Liver (tissue), 9 donors: Measurements from ENCODE around the gene SLC25A26. TPM values are rescaled to one million over a fixed set of nuclear protein-coding genes. Genes with fewer than 3 reads are reported as not detected.

Experiments used
- DNase-seq: peaks from one replicate; pipeline ENCODE4 v3.0.0-alpha.2; 2017; ENCODE audit warnings: low spot score
- H3K27ac ChIP-seq, 2 donors: one replicate each; pipeline ENCODE4 v1.7.0; 2013; ENCODE audit warnings: inconsistent platforms in 2 of 2, low read length in 2 of 2, control low read depth in 1 of 2, low read depth in 1 of 2, mild to moderate bottlenecking in 1 of 2
- H3K27me3 ChIP-seq, 4 donors: one replicate each; pipeline versions ENCODE4 v1.6.1 to v1.7.0; 2013; ENCODE audit warnings: low read length in 3 of 4, inconsistent platforms in 1 of 4, mild to moderate bottlenecking in 1 of 4, moderate library complexity in 1 of 4; ENCODE audit not compliant: control insufficient read depth in 4 of 4, insufficient read depth in 4 of 4
- H3K36me3 ChIP-seq, 4 donors: one replicate each; pipeline versions ENCODE4 v1.6.1 to v1.7.0; 2013; ENCODE audit warnings: low read length in 3 of 4, mild to moderate bottlenecking in 3 of 4, low read depth in 1 of 4, moderate library complexity in 1 of 4; ENCODE audit not compliant: control insufficient read depth in 4 of 4, insufficient read depth in 3 of 4
- H3K4me1 ChIP-seq, 4 donors: one replicate each; pipeline versions ENCODE4 v1.6.1 to v1.7.0; 2013; ENCODE audit warnings: low read length in 3 of 4, mild to moderate bottlenecking in 3 of 4, moderate library complexity in 1 of 4; ENCODE audit not compliant: control insufficient read depth in 4 of 4, insufficient read depth in 4 of 4
- H3K4me3 ChIP-seq, 3 donors: one replicate each; pipeline versions ENCODE4 v1.6.1 to v1.7.0; 2013; ENCODE audit warnings: low read length in 3 of 3, control low read depth in 1 of 3, low read depth in 1 of 3, mild to moderate bottlenecking in 1 of 3
- H3K9ac ChIP-seq, 2 donors: one replicate each; pipeline ENCODE4 v1.7.0; 2013; ENCODE audit warnings: low read length in 2 of 2, mild to moderate bottlenecking in 2 of 2, moderate library complexity in 2 of 2, control low read depth in 1 of 2, low read depth in 1 of 2
- H3K9me3 ChIP-seq, 4 donors: one replicate each; pipeline versions ENCODE4 v1.6.1 to v1.7.0; 2013; ENCODE audit warnings: low read length in 3 of 4; ENCODE audit not compliant: control insufficient read depth in 4 of 4
- EGR1 ChIP-seq, 2 donors: IDR thresholded peaks; 2 replicates each; pipeline ENCODE4 v1.6.1; 2016 to 2018; ENCODE audit warnings: antibody characterized with exemption in 2 of 2, low read depth in 2 of 2
- FOXA1 ChIP-seq: IDR thresholded peaks from 2 replicates; pipeline ENCODE4 v1.6.1; 2016; ENCODE audit warnings: antibody characterized with exemption
- FOXA2 ChIP-seq: IDR thresholded peaks from 2 replicates; pipeline ENCODE4 v1.6.1; 2016; ENCODE audit warnings: antibody characterized with exemption
- GABPA ChIP-seq, 2 donors: IDR thresholded peaks in 1 of 2; conservative IDR thresholded peaks in 1 of 2; 2 replicates each; pipeline ENCODE4 v1.6.1; 2016; ENCODE audit warnings: antibody characterized with exemption in 2 of 2, mild to moderate bottlenecking in 1 of 2, moderate library complexity in 1 of 2
- HNF4A ChIP-seq, 2 donors: conservative IDR thresholded peaks; 2 replicates each; pipeline ENCODE4 v1.6.1; 2016; ENCODE audit warnings: antibody characterized with exemption in 2 of 2, mild to moderate bottlenecking in 2 of 2
- HNF4G ChIP-seq: IDR thresholded peaks from 2 replicates; pipeline ENCODE4 v1.6.1; 2016; ENCODE audit warnings: antibody characterized with exemption
- NR2F2 ChIP-seq: IDR thresholded peaks from 2 replicates; pipeline ENCODE4 v1.6.1; 2016; ENCODE audit warnings: antibody characterized with exemption
- RAD21 ChIP-seq, 2 donors: IDR thresholded peaks; 2 replicates each; pipeline ENCODE4 v1.6.1; 2016; ENCODE audit warnings: antibody characterized with exemption in 2 of 2, mild to moderate bottlenecking in 2 of 2
- RXRA ChIP-seq, 2 donors: IDR thresholded peaks; 2 replicates each; pipeline ENCODE4 v1.6.1; 2017 to 2018; ENCODE audit warnings: antibody characterized with exemption in 2 of 2, mild to moderate bottlenecking in 1 of 2
- SP1 ChIP-seq: IDR thresholded peaks from 2 replicates; pipeline ENCODE4 v1.6.1; 2018; ENCODE audit warnings: antibody characterized with exemption, mild to moderate bottlenecking
- TAF1 ChIP-seq: conservative IDR thresholded peaks from 2 replicates; pipeline ENCODE4 v1.6.1; 2016; ENCODE audit warnings: antibody characterized with exemption, mild to moderate bottlenecking
- YY1 ChIP-seq: IDR thresholded peaks from 2 replicates; pipeline ENCODE4 v1.6.1; 2016; ENCODE audit warnings: antibody characterized with exemption, mild to moderate bottlenecking
- WGBS: extraction: QIAGEN DNeasy Blood & Tissue Kit; methylation state at CpG from one replicate; pipeline ENCODE4 v1.1.7; 2013; 5-methylcytosine and 5-hydroxymethylcytosine counted together
- polyA plus RNA-seq, 2 donors: library from polyadenylated mRNA; stranded (reverse) in 1 of 2; unstranded in 1 of 2; fragments of 200-250 nt in 1 of 2; fragments of >200 nt in 1 of 2; fragmentation: Nextera tagmentation in 1 of 2; extraction: Ambion mirVana in 1 of 2; gene quantifications; one replicate each; pipeline versions ENCODE4 v1.2.1 to v1.2.3, GENCODE V29; 2013 to 2015
- total RNA-seq, 2 donors: library from RNA; depleted of rRNA; stranded (reverse); fragments of >200 nt; gene quantifications; one replicate each; pipeline ENCODE4 v1.2.3, GENCODE V29; 2014
- TF ChIP-seq, protein P1 (sequence below): fragments of 150-350 bp; IDR thresholded peaks from 2 replicates; pipeline ENCODE4 v1.5.1; 2017; ENCODE audit warnings: improper control_type of control experiment, low read depth, low read length; ENCODE audit not compliant: missing input control
- TF ChIP-seq, protein P2 (sequence below): IDR thresholded peaks from 2 replicates; pipeline ENCODE4 v1.6.1; 2016; ENCODE audit warnings: antibody characterized with exemption, mild to moderate bottlenecking
- TF ChIP-seq, protein P3 (sequence below): IDR thresholded peaks from 2 replicates; pipeline ENCODE4 v1.6.1; 2016; ENCODE audit warnings: antibody characterized with exemption
- TF ChIP-seq, protein P4 (sequence below): IDR thresholded peaks from 2 replicates; pipeline ENCODE4 v1.6.1; 2016; ENCODE audit warnings: antibody characterized with exemption
- donor health status: healthy.
- donor health status: healthy.
- donor health status: healthy.
- donor health status: healthy.
- donor health status: healthy.

Gene SLC25A26
- total and polyA plus RNA-seq, 4 donors, result 9.9 to 21.6 (median 12.8) TPM

DNA sequence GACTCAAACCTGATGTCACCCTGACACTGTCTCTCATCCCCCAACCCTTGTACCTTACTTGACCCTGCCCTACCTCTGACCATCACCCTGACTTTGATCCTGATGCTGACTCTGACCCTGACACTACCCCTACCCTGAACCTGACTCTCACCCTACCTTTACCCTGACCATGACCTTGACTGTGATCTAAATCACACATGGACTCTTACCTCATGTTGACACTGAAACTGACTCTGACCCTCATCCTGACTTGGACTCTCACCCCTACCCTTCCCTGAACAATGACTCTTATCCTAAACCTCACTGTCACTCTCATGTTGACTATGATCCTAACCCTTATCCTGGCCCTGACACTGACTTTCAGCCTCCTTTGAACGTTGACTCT, 21.7 kb upstream of the SLC25A26 start:
- no peak overlapping the region for H3K9ac ChIP-seq
- no peak overlapping the region for H3K4me3 ChIP-seq
- no peaks in the 10 kb centered on the region for H3K36me3 ChIP-seq
- TF ChIP-seq RXRA (IDR thresholded peaks at IDR 0.05), result peak; percentile 47 to 64
- peak; percentile 25 for TF ChIP-seq HNF4G
- peak; percentile 55 to 72 for TF ChIP-seq HNF4A (conservative IDR thresholded peaks at IDR 0.05)
- no peak for TF ChIP-seq GABPA (IDR thresholded peaks at IDR 0.05 in 1 of 2, conservative IDR thresholded peaks at IDR 0.05 in 1 of 2)
- peak; percentile 18 for TF ChIP-seq NR2F2
- no peak for DNase-seq
- H3K27me3 ChIP-seq, result no peaks in the 10 kb centered on the region
- no peaks in the 10 kb centered on the region for H3K9me3 ChIP-seq
- H3K4me1 ChIP-seq, result peaks cover 0 to 9% (median 5%) of the 10 kb centered on the region in 4 donors
- 22% methylated on average over 1 of the region's 1 CpG for WGBS
- no peak overlapping the region for H3K27ac ChIP-seq

DNA sequence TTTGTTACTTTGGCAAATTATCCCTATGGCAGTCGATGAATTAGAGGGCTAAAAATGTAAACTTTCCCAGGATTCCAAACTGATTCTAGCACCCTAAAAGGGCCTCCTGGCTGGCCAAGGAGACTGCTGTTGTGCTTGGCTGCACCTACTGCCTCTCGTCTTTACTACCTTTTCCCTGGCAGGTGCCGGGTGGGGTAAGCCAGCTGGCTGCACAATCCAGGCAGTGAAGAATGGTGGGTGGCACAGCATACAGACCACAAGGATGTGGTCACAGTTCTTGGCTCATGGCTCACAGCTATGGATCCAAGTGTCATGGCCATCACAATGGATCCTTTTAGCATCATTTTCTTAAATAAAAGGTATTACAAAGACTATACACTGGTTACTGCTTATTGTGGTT, 20.7 kb upstream of the SLC25A26 start:
- Histone ChIP-seq H3K36me3 (no peaks in the 10 kb centered on the region), H3K4me3 (no peak overlapping the region), H3K9ac (no peak overlapping the region), H3K27ac (no peak overlapping the region), H3K4me1 (peaks cover 0 to 6% (median 4%) of the 10 kb centered on the region in 4 donors), H3K9me3 (no peaks in the 10 kb centered on the region), H3K27me3 (no peaks in the 10 kb centered on the region)
- WGBS, result 73% methylated on average over 3 of the region's 3 CpGs
- DNase-seq, result no peak
- TF ChIP-seq, protein P1, sequence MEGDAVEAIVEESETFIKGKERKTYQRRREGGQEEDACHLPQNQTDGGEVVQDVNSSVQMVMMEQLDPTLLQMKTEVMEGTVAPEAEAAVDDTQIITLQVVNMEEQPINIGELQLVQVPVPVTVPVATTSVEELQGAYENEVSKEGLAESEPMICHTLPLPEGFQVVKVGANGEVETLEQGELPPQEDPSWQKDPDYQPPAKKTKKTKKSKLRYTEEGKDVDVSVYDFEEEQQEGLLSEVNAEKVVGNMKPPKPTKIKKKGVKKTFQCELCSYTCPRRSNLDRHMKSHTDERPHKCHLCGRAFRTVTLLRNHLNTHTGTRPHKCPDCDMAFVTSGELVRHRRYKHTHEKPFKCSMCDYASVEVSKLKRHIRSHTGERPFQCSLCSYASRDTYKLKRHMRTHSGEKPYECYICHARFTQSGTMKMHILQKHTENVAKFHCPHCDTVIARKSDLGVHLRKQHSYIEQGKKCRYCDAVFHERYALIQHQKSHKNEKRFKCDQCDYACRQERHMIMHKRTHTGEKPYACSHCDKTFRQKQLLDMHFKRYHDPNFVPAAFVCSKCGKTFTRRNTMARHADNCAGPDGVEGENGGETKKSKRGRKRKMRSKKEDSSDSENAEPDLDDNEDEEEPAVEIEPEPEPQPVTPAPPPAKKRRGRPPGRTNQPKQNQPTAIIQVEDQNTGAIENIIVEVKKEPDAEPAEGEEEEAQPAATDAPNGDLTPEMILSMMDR, result no peak
- TF ChIP-seq RXRA (IDR thresholded peaks at IDR 0.05) (no peak), NR2F2 (no peak), FOXA1 (no peak), RAD21 (IDR thresholded peaks at IDR 0.05) (no peak), SP1 (no peak), FOXA2 (no peak), HNF4G (no peak), GABPA (IDR thresholded peaks at IDR 0.05 in 1 of 2, conservative IDR thresholded peaks at IDR 0.05 in 1 of 2) (no peak), TAF1 (no peak), HNF4A (conservative IDR thresholded peaks at IDR 0.05) (no peak), YY1 (no peak), EGR1 (IDR thresholded peaks at IDR 0.05; ENCODE audit: low read depth in 2 of 2) (no peak)
- TF ChIP-seq, protein P2, sequence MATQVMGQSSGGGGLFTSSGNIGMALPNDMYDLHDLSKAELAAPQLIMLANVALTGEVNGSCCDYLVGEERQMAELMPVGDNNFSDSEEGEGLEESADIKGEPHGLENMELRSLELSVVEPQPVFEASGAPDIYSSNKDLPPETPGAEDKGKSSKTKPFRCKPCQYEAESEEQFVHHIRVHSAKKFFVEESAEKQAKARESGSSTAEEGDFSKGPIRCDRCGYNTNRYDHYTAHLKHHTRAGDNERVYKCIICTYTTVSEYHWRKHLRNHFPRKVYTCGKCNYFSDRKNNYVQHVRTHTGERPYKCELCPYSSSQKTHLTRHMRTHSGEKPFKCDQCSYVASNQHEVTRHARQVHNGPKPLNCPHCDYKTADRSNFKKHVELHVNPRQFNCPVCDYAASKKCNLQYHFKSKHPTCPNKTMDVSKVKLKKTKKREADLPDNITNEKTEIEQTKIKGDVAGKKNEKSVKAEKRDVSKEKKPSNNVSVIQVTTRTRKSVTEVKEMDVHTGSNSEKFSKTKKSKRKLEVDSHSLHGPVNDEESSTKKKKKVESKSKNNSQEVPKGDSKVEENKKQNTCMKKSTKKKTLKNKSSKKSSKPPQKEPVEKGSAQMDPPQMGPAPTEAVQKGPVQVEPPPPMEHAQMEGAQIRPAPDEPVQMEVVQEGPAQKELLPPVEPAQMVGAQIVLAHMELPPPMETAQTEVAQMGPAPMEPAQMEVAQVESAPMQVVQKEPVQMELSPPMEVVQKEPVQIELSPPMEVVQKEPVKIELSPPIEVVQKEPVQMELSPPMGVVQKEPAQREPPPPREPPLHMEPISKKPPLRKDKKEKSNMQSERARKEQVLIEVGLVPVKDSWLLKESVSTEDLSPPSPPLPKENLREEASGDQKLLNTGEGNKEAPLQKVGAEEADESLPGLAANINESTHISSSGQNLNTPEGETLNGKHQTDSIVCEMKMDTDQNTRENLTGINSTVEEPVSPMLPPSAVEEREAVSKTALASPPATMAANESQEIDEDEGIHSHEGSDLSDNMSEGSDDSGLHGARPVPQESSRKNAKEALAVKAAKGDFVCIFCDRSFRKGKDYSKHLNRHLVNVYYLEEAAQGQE, result no peak
- TF ChIP-seq, protein P3, sequence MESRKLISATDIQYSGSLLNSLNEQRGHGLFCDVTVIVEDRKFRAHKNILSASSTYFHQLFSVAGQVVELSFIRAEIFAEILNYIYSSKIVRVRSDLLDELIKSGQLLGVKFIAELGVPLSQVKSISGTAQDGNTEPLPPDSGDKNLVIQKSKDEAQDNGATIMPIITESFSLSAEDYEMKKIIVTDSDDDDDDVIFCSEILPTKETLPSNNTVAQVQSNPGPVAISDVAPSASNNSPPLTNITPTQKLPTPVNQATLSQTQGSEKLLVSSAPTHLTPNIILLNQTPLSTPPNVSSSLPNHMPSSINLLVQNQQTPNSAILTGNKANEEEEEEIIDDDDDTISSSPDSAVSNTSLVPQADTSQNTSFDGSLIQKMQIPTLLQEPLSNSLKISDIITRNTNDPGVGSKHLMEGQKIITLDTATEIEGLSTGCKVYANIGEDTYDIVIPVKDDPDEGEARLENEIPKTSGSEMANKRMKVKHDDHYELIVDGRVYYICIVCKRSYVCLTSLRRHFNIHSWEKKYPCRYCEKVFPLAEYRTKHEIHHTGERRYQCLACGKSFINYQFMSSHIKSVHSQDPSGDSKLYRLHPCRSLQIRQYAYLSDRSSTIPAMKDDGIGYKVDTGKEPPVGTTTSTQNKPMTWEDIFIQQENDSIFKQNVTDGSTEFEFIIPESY, result no peak
- TF ChIP-seq, protein P4, sequence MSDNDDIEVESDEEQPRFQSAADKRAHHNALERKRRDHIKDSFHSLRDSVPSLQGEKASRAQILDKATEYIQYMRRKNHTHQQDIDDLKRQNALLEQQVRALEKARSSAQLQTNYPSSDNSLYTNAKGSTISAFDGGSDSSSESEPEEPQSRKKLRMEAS, result no peak
